GM12878 (cell line): ENCODE data around the gene CASP10. TPM values are rescaled to one million over a fixed set of nuclear protein-coding genes. Genes with fewer than 3 reads are reported as not detected.

ENCODE experiments used
- ATAC-seq: fragments of 200-7000 bp; cut with Tn5 transposase; 3 replicates; pipeline ENCODE4 v1.9.1; 2020; ENCODE audit warnings: mild to moderate bottlenecking, moderate library complexity
- BruUV-seq: library from RNA; stranded (reverse); fragments of 400-500 nt; replicated peaks from 2 replicates; lab custom pipeline; 2021; lab: Mats Ljungman, UMichigan
- CTCF ChIA-PET: fragments of 300-600 bp; sonication (Branson Sonifier 250); formaldehyde crosslinking; extraction: SDS; loops from one replicate; lab custom pipeline; 2021; ENCODE audit warnings: inconsistent platforms; lab: Yijun Ruan, JAX
- POLR2A ChIA-PET: fragments of 350-600 bp; formaldehyde crosslinking; extraction: SDS; loops from one replicate; lab custom pipeline; 2021; ENCODE audit warnings: inconsistent platforms; lab: Charles Lee
- RAD21 ChIA-PET: fragments of 300-600 bp; sonication (Branson Sonifier 250); formaldehyde crosslinking; loops from one replicate; lab custom pipeline; 2023; ENCODE audit warnings: antibody characterized with exemption; ENCODE audit not compliant: unreplicated experiment; lab: Charles Lee
- SMC1A ChIA-PET: fragments of 300-600 bp; sonication (Branson Sonifier 250); formaldehyde crosslinking; loops from one replicate; lab custom pipeline; 2023; ENCODE audit not compliant: unreplicated experiment, uncharacterized antibody; lab: Charles Lee
- DNase-seq: peaks from one replicate; pipeline ENCODE4 v3.0.0-alpha.2; 2011; ENCODE audit warnings: low read depth, low spot score
- FAIRE-seq: peaks from 3 replicates; lab custom pipeline; 2011; peaks lifted over from hg19 to GRCh38; lab: Jason Lieb, UNC
- H2AFZ ChIP-seq: 2 replicates; pipeline ENCODE4 v1.6.0; 2011; ENCODE audit warnings: low read depth, low read length, control low read depth; ENCODE audit not compliant: control insufficient read depth
- H3K27ac ChIP-seq: 2 replicates; pipeline ENCODE4 v1.5.1; 2011; ENCODE audit warnings: control low read depth; ENCODE audit not compliant: control insufficient read depth, insufficient read depth
- H3K27me3 ChIP-seq, 2 experiments: replicated peaks in 1 of 2; 2 replicates each; pipeline versions ENCODE4 v1.6.0 to v1.6.1; 2011; ENCODE audit warnings: low read length in 1 of 2; ENCODE audit not compliant: control insufficient read depth in 2 of 2, insufficient read depth in 2 of 2
- H3K36me3 ChIP-seq, 2 experiments: 2 replicates each; pipeline ENCODE4 v1.5.1; 2011; ENCODE audit warnings: low read length in 1 of 2; ENCODE audit not compliant: control insufficient read depth in 2 of 2, insufficient read depth in 2 of 2
- H3K4me1 ChIP-seq: 2 replicates; pipeline ENCODE4 v1.6.1; 2011; ENCODE audit warnings: mild to moderate bottlenecking, low read length, moderate library complexity, mixed read lengths; ENCODE audit not compliant: control insufficient read depth, insufficient read depth
- H3K4me2 ChIP-seq: 2 replicates; pipeline ENCODE4 v1.6.0; 2011; ENCODE audit warnings: control low read depth; ENCODE audit not compliant: control insufficient read depth, insufficient read depth
- H3K4me3 ChIP-seq: fragments of 200-600 bp; sonication (generic); 2 replicates; pipeline ENCODE4 v1.5.1; 2016
- H3K79me2 ChIP-seq: 2 replicates; pipeline ENCODE4 v1.6.0; 2011; ENCODE audit warnings: low read length; ENCODE audit not compliant: control insufficient read depth, insufficient read depth
- H3K9ac ChIP-seq: 2 replicates; pipeline ENCODE4 v1.8.0; 2011; ENCODE audit warnings: low read length, control low read depth, mixed read lengths; ENCODE audit not compliant: control insufficient read depth, insufficient read depth
- H3K9me3 ChIP-seq: replicated peaks from 3 replicates; pipeline ENCODE4 v1.5.1; 2011; ENCODE audit warnings: mild to moderate bottlenecking, low read length; ENCODE audit not compliant: control insufficient read depth, insufficient read depth
- H4K20me1 ChIP-seq: 2 replicates; pipeline ENCODE4 v1.6.0; 2011; ENCODE audit not compliant: control insufficient read depth, insufficient read depth
- BACH1 ChIP-seq: fragments of 450-650 bp; IDR thresholded peaks from 2 replicates; pipeline ENCODE4 v1.6.1; 2017; ENCODE audit warnings: mild to moderate bottlenecking, borderline replicate concordance
- CTCF ChIP-seq, 3 experiments: IDR thresholded peaks in 2 of 3; conservative IDR thresholded peaks in 1 of 3; 2 replicates each; pipeline ENCODE4 v1.5.1; 2011; ENCODE audit warnings: low read depth in 3 of 3, low read length in 3 of 3, mild to moderate bottlenecking in 3 of 3, control low read depth in 2 of 3, moderate library complexity in 2 of 3, inconsistent platforms in 1 of 3, mixed read lengths in 1 of 3; ENCODE audit not compliant: control insufficient read depth in 2 of 3, insufficient read depth in 1 of 3; ENCODE audit errors: extremely low read depth in 1 of 3
- EED ChIP-seq: sonication (generic); IDR thresholded peaks from 2 replicates; pipeline ENCODE4 v1.6.1; 2016; ENCODE audit warnings: antibody characterized with exemption, low read depth
- EGR1 ChIP-seq, 2 experiments: IDR thresholded peaks; 1 replicate in 1 of 2; 2 replicates in 1 of 2; pipeline ENCODE4 v1.6.1; 2011 to 2012; ENCODE audit warnings: low read depth in 2 of 2, low read length in 2 of 2, borderline replicate concordance in 1 of 2, mild to moderate bottlenecking in 1 of 2, moderate library complexity in 1 of 2
- IRF5 ChIP-seq: fragments of 450-650 bp; IDR thresholded peaks from 2 replicates; pipeline ENCODE4 v1.6.1; 2017; ENCODE audit warnings: borderline replicate concordance
- MLLT1 ChIP-seq: fragments of 450-650 bp; IDR thresholded peaks from 2 replicates; pipeline ENCODE4 v1.6.1; 2016; ENCODE audit warnings: mild to moderate bottlenecking
- MTA3 ChIP-seq: IDR thresholded peaks from 2 replicates; pipeline ENCODE4 v1.6.1; 2012; ENCODE audit warnings: low read length, inconsistent platforms, borderline replicate concordance
- PAX8 ChIP-seq: fragments of 450-650 bp; IDR thresholded peaks from 2 replicates; pipeline ENCODE4 v1.6.1; 2017; ENCODE audit warnings: mild to moderate bottlenecking, moderate library complexity
- RAD21 ChIP-seq: IDR thresholded peaks from 2 replicates; pipeline ENCODE4 v1.6.1; 2011; ENCODE audit warnings: mild to moderate bottlenecking, low read depth, low read length, moderate library complexity; ENCODE audit not compliant: insufficient read depth
- RUNX3 ChIP-seq: IDR thresholded peaks from 2 replicates; pipeline ENCODE4 v1.6.1; 2012; ENCODE audit warnings: low read length, inconsistent platforms
- TAF1 ChIP-seq: IDR thresholded peaks from 2 replicates; pipeline ENCODE4 v1.6.1; 2011; ENCODE audit warnings: mild to moderate bottlenecking, low read depth, low read length, borderline replicate concordance
- TCF12 ChIP-seq: IDR thresholded peaks from 2 replicates; pipeline ENCODE4 v1.6.1; 2011; ENCODE audit warnings: low read depth, mild to moderate bottlenecking, low read length
- ZNF217 ChIP-seq: fragments of 450-650 bp; IDR thresholded peaks from 2 replicates; pipeline ENCODE4 v1.6.1; 2017; ENCODE audit warnings: antibody characterized with exemption, mild to moderate bottlenecking
- ZNF24 ChIP-seq: fragments of 450-650 bp; IDR thresholded peaks from 2 replicates; pipeline ENCODE4 v1.6.1; 2017; ENCODE audit warnings: antibody characterized with exemption, mild to moderate bottlenecking
- ZNF384 ChIP-seq: IDR thresholded peaks from 2 replicates; pipeline ENCODE4 v1.6.1; 2012; ENCODE audit warnings: low read depth, mild to moderate bottlenecking, low read length, improper control_type of control experiment, borderline replicate concordance
- ZSCAN29 ChIP-seq: fragments of 450-650 bp; IDR thresholded peaks from 2 replicates; pipeline ENCODE4 v1.6.1; 2017; ENCODE audit warnings: mild to moderate bottlenecking, moderate library complexity
- WGBS: methylation state at CpG from one replicate; pipeline ENCODE4 v1.1.6; 2016; ENCODE audit warnings: low lambda C conversion rate; ENCODE audit not compliant: insufficient replicate concordance, insufficient coverage; ENCODE audit errors: missing lambda C conversion rate; 5-methylcytosine and 5-hydroxymethylcytosine counted together
- in situ Hi-C: fragments of 300-500 bp; cut with MboI; formaldehyde crosslinking; loops from 9 replicates; pipeline ENCODE4 v1.14.3; 2018; ENCODE audit warnings: mixed read lengths
- intact Hi-C: fragments of 100-400 bp; cut with micrococcal nuclease; formaldehyde crosslinking; loops from one replicate; pipeline ENCODE4 v1.14.2; 2022; ENCODE audit not compliant: unreplicated experiment
- polyA plus RNA-seq, 11 experiments: library from polyadenylated mRNA; depleted of rRNA in 4 of 11; unstranded in 6 of 11; stranded (reverse) in 5 of 11; fragments of >200 nt; fragmentation: Nextera tagmentation in 4 of 11; fragmentation: Illumina TruSeq in 1 of 11; extraction: Ambion mirVana in 4 of 11; extraction: Trizol in 1 of 11; gene quantifications; 1 replicate in 1 of 11; 2 replicates in 10 of 11; pipeline versions ENCODE4 v1.2.1 to v1.2.3, GENCODE V29; 2011 to 2016; ENCODE audit warnings: inconsistent platforms in 2 of 11, missing spikeins in 2 of 11, low read depth in 1 of 11
- total RNA-seq, 4 experiments: library from RNA; depleted of rRNA in 3 of 4; stranded (reverse); fragments of >200 nt in 3 of 4; fragmentation: Illumina TruSeq in 1 of 4; extraction: Trizol in 1 of 4; gene quantifications; 2 replicates each; pipeline versions ENCODE4 v1.2.1 to v1.2.3, GENCODE V29; 2013 to 2021

The CASP10 gene
- total and polyA plus RNA-seq, 10 of the 15 experiments (the other 5 are each of a cell fraction or from before 2014, with no cell fraction given), result 7.2 to 14.1 (median 10.8) TPM

GRCh38 chr2:201258666-201259615 is 76.0 kb downstream of the CASP10 start (continued):
- TF ChIP-seq IRF5, result no peak
- 0 out of 2 replicates have a peak, but pooled peaks have one; percentile 13 for TF ChIP-seq ZNF384
- TF ChIP-seq CTCF (IDR thresholded peaks at IDR 0.05 in 2 of 3, conservative IDR thresholded peaks at IDR 0.05 in 1 of 3; ENCODE audit: control insufficient read depth in 2 of 3, extremely low read depth in 1 of 3, insufficient read depth in 1 of 3, low read depth in 3 of 3, low read length in 3 of 3), result peak in 1 of 3 experiments; percentile 30; a peak in 2 of 6 replicates
- TF ChIP-seq BACH1, result no peak

GRCh38 chr2:201260302-201260800 is 77.4 kb downstream of the CASP10 start, which contains the start of gene CASP8:
TSS of gene CASP8 (plus strand) at chr2:201260536. CDS start at chr2:201266487, 5,951 bp downstream.
- no peaks in the 10 kb centered on the region for H3K9me3 ChIP-seq
- peak within 1 kb of the TSS; percentile 62 for H2AFZ ChIP-seq
- ChIA-PET POLR2A (interaction anchor here (1.0 to 5.1 kb wide), 4 partner anchors 22 to 396 kb away, joined by 3 to 33 read pairs (median 3); partner anchors contain the start of gene CLK1), RAD21 (interaction anchor here (1.3 to 6.4 kb wide), 7 partner anchors 11 to 547 kb away, joined by 3 to 79 read pairs (median 5); partner anchors contain the start of gene CASP10), SMC1A (interaction anchor here (0.7 to 10.5 kb wide), 10 partner anchors 9 to 125 kb away, joined by 3 to 87 read pairs (median 9); partner anchors contain the start of gene CASP10), CTCF (interaction anchor here (0.7 to 7.1 kb wide), 4 partner anchors 23 to 104 kb away, joined by 6 to 85 read pairs (median 20); partner anchors contain the start of gene CASP10)
- BruUV-seq, result TSS peak; percentile 63
- intact Hi-C loops (loop anchor here (10.0 kb wide), 1 partner anchor 384 kb away; the partner anchor contains the start of gene TMEM237), in situ Hi-C loops (no loop called here)
- peak; percentile 74 for FAIRE-seq
- H3K9ac ChIP-seq, result peak within 1 kb of the TSS; percentile 33; the same call in 1 of the 2 replicates
- peaks cover 25% of the 10 kb centered on the region for H3K4me1 ChIP-seq
- 17% methylated on average over 10 of the region's 10 CpGs for WGBS
- H3K36me3 ChIP-seq, result no peaks in the 10 kb centered on the region; a peak in 3 of 4 replicates
- no peaks in the 10 kb centered on the region for H3K27me3 ChIP-seq
- peak; percentile 58 for ATAC-seq
- peak within 1 kb of the TSS; percentile 62 for H3K4me3 ChIP-seq
- peak within 1 kb of the TSS; percentile 97 for H3K4me2 ChIP-seq
- H4K20me1 ChIP-seq, result no peaks in the 10 kb centered on the region
- no peak for DNase-seq
- peak within 1 kb of the TSS; percentile 99 for H3K27ac ChIP-seq
- H3K79me2 ChIP-seq, result peaks cover 9% of the 10 kb centered on the region
- TF ChIP-seq PAX8, result no peak
- no peak for TF ChIP-seq ZSCAN29
- TF ChIP-seq ZNF217, result no peak
- peak; percentile 44 for TF ChIP-seq EED
- TF ChIP-seq MTA3, result no peak
- no peak for TF ChIP-seq ZNF24
- TF ChIP-seq EGR1 (IDR thresholded peaks at IDR 0.05; ENCODE audit: borderline replicate concordance in 1 of 2, low read depth in 2 of 2, low read length in 2 of 2), result peak in 1 of 2 experiments; percentile 52; a peak in 1 of 3 replicates
- peak; percentile 79 for TF ChIP-seq MLLT1
- TF ChIP-seq TAF1, result no peak
- TF ChIP-seq TCF12, result no peak
- peak; percentile 37; the same call in 1 of the 2 replicates for TF ChIP-seq RUNX3
- TF ChIP-seq RAD21, result no peak
